IMR-90 (cell line): ENCODE results near the gene HOXB2. TPM values are rescaled to one million over a fixed set of nuclear protein-coding genes. Genes with fewer than 3 reads are reported as not detected.

Experiments used
- CHD1 ChIP-seq: IDR thresholded peaks from 2 replicates; pipeline ENCODE4 v1.6.1; 2012; ENCODE audit warnings: low read depth, low read length, improper control_type of control experiment
- MXI1 ChIP-seq: IDR thresholded peaks from 2 replicates; pipeline ENCODE4 v1.6.1; 2012; ENCODE audit warnings: low read depth, mild to moderate bottlenecking, low read length, moderate library complexity, borderline replicate concordance
- NFE2L2 ChIP-seq: fragments of 150-350 bp; IDR thresholded peaks from 2 replicates; pipeline ENCODE4 v1.6.1; 2016; ENCODE audit warnings: low read depth, mild to moderate bottlenecking, low read length
- POLR2A ChIP-seq: IDR thresholded peaks from 2 replicates; pipeline ENCODE4 v1.6.1; 2012; ENCODE audit warnings: mild to moderate bottlenecking, low read depth, low read length
- polyA plus RNA-seq, 3 experiments: library from polyadenylated mRNA; depleted of rRNA; stranded (reverse); fragments of >200 nt; gene quantifications; 2 replicates each; pipeline ENCODE4 v1.2.3, GENCODE V29; 2012; ENCODE audit warnings: low replicate concordance in 1 of 3
- total RNA-seq: library from RNA; depleted of rRNA; stranded (reverse); fragments of >200 nt; gene quantifications from 2 replicates; pipeline ENCODE4 v1.2.3, GENCODE V29; 2012
- TF ChIP-seq, protein P1 (sequence below): conservative IDR thresholded peaks from 2 replicates; pipeline ENCODE4 v1.5.1; 2012; ENCODE audit warnings: mild to moderate bottlenecking, low read depth, low read length, improper control_type of control experiment

The HOXB2 gene
- total and polyA plus RNA-seq, 2 of the 4 experiments (the other 2 are of a cell fraction): 2.7 to 29.9 TPM

- TF ChIP-seq NFE2L2 (no peak), POLR2A (no peak), MXI1 (no peak), CHD1 (no peak; the same call in 1 of the 2 replicates)
- TF ChIP-seq, protein P1, sequence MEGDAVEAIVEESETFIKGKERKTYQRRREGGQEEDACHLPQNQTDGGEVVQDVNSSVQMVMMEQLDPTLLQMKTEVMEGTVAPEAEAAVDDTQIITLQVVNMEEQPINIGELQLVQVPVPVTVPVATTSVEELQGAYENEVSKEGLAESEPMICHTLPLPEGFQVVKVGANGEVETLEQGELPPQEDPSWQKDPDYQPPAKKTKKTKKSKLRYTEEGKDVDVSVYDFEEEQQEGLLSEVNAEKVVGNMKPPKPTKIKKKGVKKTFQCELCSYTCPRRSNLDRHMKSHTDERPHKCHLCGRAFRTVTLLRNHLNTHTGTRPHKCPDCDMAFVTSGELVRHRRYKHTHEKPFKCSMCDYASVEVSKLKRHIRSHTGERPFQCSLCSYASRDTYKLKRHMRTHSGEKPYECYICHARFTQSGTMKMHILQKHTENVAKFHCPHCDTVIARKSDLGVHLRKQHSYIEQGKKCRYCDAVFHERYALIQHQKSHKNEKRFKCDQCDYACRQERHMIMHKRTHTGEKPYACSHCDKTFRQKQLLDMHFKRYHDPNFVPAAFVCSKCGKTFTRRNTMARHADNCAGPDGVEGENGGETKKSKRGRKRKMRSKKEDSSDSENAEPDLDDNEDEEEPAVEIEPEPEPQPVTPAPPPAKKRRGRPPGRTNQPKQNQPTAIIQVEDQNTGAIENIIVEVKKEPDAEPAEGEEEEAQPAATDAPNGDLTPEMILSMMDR: no peak
These were observed 48.4 kb upstream of the HOXB2 start, which contains the start of gene HOXB5 (continued) for GRCh38 chr17:48593126-48593829.
